IPS-18a (cell line): Measurements from ENCODE around the gene SLC12A6.

Source experiments
- H3K27ac ChIP-seq: one replicate; pipeline ENCODE4 v1.5.1; 2013; ENCODE audit warnings: low read length
- H3K27me3 ChIP-seq: one replicate; pipeline ENCODE4 v1.6.1; 2013; ENCODE audit warnings: mild to moderate bottlenecking, low read length; ENCODE audit not compliant: control insufficient read depth, insufficient read depth
- H3K36me3 ChIP-seq: one replicate; pipeline ENCODE4 v1.6.1; 2013; ENCODE audit warnings: low read depth, low read length; ENCODE audit not compliant: control insufficient read depth
- H3K4me1 ChIP-seq: one replicate; pipeline ENCODE4 v1.6.1; 2013; ENCODE audit warnings: low read depth, low read length; ENCODE audit not compliant: control insufficient read depth
- H3K4me3 ChIP-seq: one replicate; pipeline ENCODE4 v1.5.1; 2013; ENCODE audit warnings: low read length
- H3K9ac ChIP-seq: one replicate; pipeline ENCODE4 v1.6.1; 2013; ENCODE audit warnings: mild to moderate bottlenecking, low read length, moderate library complexity
- H3K9me3 ChIP-seq: one replicate; pipeline ENCODE4 v1.6.1; 2013; ENCODE audit warnings: low read depth, low read length; ENCODE audit not compliant: control insufficient read depth

SLC12A6 gene

GRCh38 chr15:34246276-34246976 is 91.2 kb downstream of the SLC12A6 start:
- Histone ChIP-seq H3K9me3 (no peaks in the 10 kb centered on the region), H3K27me3 (no peaks in the 10 kb centered on the region), H3K4me3 (no peak overlapping the region), H3K4me1 (no peaks in the 10 kb centered on the region), H3K27ac (no peak overlapping the region), H3K36me3 (no peaks in the 10 kb centered on the region), H3K9ac (no peak overlapping the region)

GRCh38 chr15:34243226-34243625 is 94.4 kb downstream of the SLC12A6 start:
- no peaks in the 10 kb centered on the region for H3K36me3 ChIP-seq

GRCh38 chr15:34242331-34242710 is 95.3 kb downstream of the SLC12A6 start:
- H3K36me3 ChIP-seq, result no peaks in the 10 kb centered on the region
- no peaks in the 10 kb centered on the region for H3K27me3 ChIP-seq
- no peaks in the 10 kb centered on the region for H3K9me3 ChIP-seq
- H3K4me1 ChIP-seq, result peaks cover 10% of the 10 kb centered on the region
- H3K27ac ChIP-seq, result no peak overlapping the region
- H3K4me3 ChIP-seq, result no peak overlapping the region
- no peak overlapping the region for H3K9ac ChIP-seq

More at GRCh38 chr15:34243226-34243625, 94.4 kb downstream of the SLC12A6 start:
- no peaks in the 10 kb centered on the region for H3K27me3 ChIP-seq
- peaks cover 10% of the 10 kb centered on the region for H3K4me1 ChIP-seq
- H3K27ac ChIP-seq, result no peak overlapping the region
- H3K9me3 ChIP-seq, result no peaks in the 10 kb centered on the region
- no peak overlapping the region for H3K9ac ChIP-seq
- H3K4me3 ChIP-seq, result no peak overlapping the region

GRCh38 chr15:34241376-34242330 is 95.9 kb downstream of the SLC12A6 start:
- no peaks in the 10 kb centered on the region for H3K27me3 ChIP-seq
- no peak overlapping the region for H3K27ac ChIP-seq
- no peaks in the 10 kb centered on the region for H3K36me3 ChIP-seq
- no peak overlapping the region for H3K9ac ChIP-seq
- no peak overlapping the region for H3K4me3 ChIP-seq
- H3K9me3 ChIP-seq, result no peaks in the 10 kb centered on the region
- peaks cover 10% of the 10 kb centered on the region for H3K4me1 ChIP-seq

GRCh38 chr15:34240537-34240936 is 97.0 kb downstream of the SLC12A6 start:
- Histone ChIP-seq H3K27ac (no peak overlapping the region), H3K9me3 (no peaks in the 10 kb centered on the region), H3K4me3 (no peak overlapping the region), H3K36me3 (no peaks in the 10 kb centered on the region), H3K4me1 (peaks cover 10% of the 10 kb centered on the region), H3K9ac (no peak overlapping the region), H3K27me3 (no peaks in the 10 kb centered on the region)

- peak overlapping the region; percentile 7 for H3K9ac ChIP-seq
- no peaks in the 10 kb centered on the region for H3K9me3 ChIP-seq
- H3K27ac ChIP-seq, result no peak overlapping the region
- H3K4me3 ChIP-seq, result no peak overlapping the region
- peaks cover 10% of the 10 kb centered on the region for H3K4me1 ChIP-seq
- no peaks in the 10 kb centered on the region for H3K27me3 ChIP-seq
- no peaks in the 10 kb centered on the region for H3K36me3 ChIP-seq
Observed at GRCh38 chr15:34239151-34239808, 98.3 kb downstream of the SLC12A6 start.

- Histone ChIP-seq H3K27me3 (no peaks in the 10 kb centered on the region), H3K4me1 (no peaks in the 10 kb centered on the region), H3K9ac (no peak overlapping the region), H3K36me3 (peaks cover 16% of the 10 kb centered on the region), H3K27ac (no peak overlapping the region), H3K4me3 (no peak overlapping the region), H3K9me3 (no peaks in the 10 kb centered on the region)
Observed at GRCh38 chr15:34233614-34234013, 104.0 kb downstream of the SLC12A6 start.

- no peaks in the 10 kb centered on the region for H3K36me3 ChIP-seq
- peak overlapping the region; percentile 60 for H3K9ac ChIP-seq
- H3K9me3 ChIP-seq, result no peaks in the 10 kb centered on the region
- H3K27me3 ChIP-seq, result no peaks in the 10 kb centered on the region
- H3K4me3 ChIP-seq, result peak overlapping the region; percentile 79
- H3K4me1 ChIP-seq, result no peaks in the 10 kb centered on the region
- peak overlapping the region; percentile 12 for H3K27ac ChIP-seq
Observed at GRCh38 chr15:34223904-34224596, 113.5 kb downstream of the SLC12A6 start.

- Histone ChIP-seq H3K9ac (no peak overlapping the region), H3K4me1 (peaks cover 23% of the 10 kb centered on the region), H3K27ac (no peak overlapping the region), H3K27me3 (no peaks in the 10 kb centered on the region), H3K4me3 (no peak overlapping the region), H3K9me3 (no peaks in the 10 kb centered on the region), H3K36me3 (no peaks in the 10 kb centered on the region)
Observed at GRCh38 chr15:34217587-34218225, 119.9 kb downstream of the SLC12A6 start.

- no peaks in the 10 kb centered on the region for H3K27me3 ChIP-seq
- H3K27ac ChIP-seq, result no peak overlapping the region
- H3K36me3 ChIP-seq, result no peaks in the 10 kb centered on the region
- no peaks in the 10 kb centered on the region for H3K9me3 ChIP-seq
- H3K4me1 ChIP-seq, result peaks cover 26% of the 10 kb centered on the region
- no peak overlapping the region for H3K9ac ChIP-seq
- H3K4me3 ChIP-seq, result no peak overlapping the region
Observed at GRCh38 chr15:34216527-34217270, 120.9 kb downstream of the SLC12A6 start.
